HepG2 (cell line): ENCODE data around the gene TP53BP2. TPM values are rescaled to one million over a fixed set of nuclear protein-coding genes. Genes with fewer than 3 reads are reported as not detected.

Experiments
- ASH2L ChIP-seq: fragments of 300-600, 200-600 bp; sonication (generic); IDR thresholded peaks from 2 replicates; pipeline ENCODE4 v1.7.0; 2017; ENCODE audit warnings: low read depth, mild to moderate bottlenecking, moderate library complexity, mixed read lengths, low read length; ENCODE audit not compliant: insufficient read length
- BORCS8-MEF2B ChIP-seq: sonication (generic); formaldehyde crosslinking; IDR thresholded peaks from 2 replicates; pipeline ENCODE4 v1.8.0; 2022; ENCODE audit warnings: mild to moderate bottlenecking, missing genetic modification reagents
- CCAR2 ChIP-seq: fragments of 200-400 bp; formaldehyde crosslinking; optimal IDR thresholded peaks from 2 replicates; pipeline ENCODE3; 2018; ENCODE audit warnings: low read depth, mild to moderate bottlenecking, low read length, moderate library complexity
- CEBPG ChIP-seq: IDR thresholded peaks from 2 replicates; pipeline ENCODE4 v1.6.1; 2016
- ELF3 ChIP-seq: IDR thresholded peaks from 2 replicates; pipeline ENCODE4 v1.6.1; 2016; ENCODE audit warnings: missing genetic modification reagents, missing compliant biosample characterization
- EP300 ChIP-seq, 3 experiments: sonication (generic) in 1 of 3; formaldehyde crosslinking in 1 of 3; IDR thresholded peaks; 2 replicates each; pipeline versions ENCODE4 v1.5.1 to v1.6.1; 2011 to 2020; ENCODE audit warnings: low read depth in 2 of 3, low read length in 2 of 3, borderline replicate concordance in 1 of 3, improper control_type of control experiment in 1 of 3, mild to moderate bottlenecking in 1 of 3, missing genetic modification reagents in 1 of 3, moderate library complexity in 1 of 3
- HOXA7 ChIP-seq: sonication (generic); formaldehyde crosslinking; IDR thresholded peaks from 2 replicates; pipeline ENCODE4 v1.8.1; 2022; ENCODE audit warnings: mild to moderate bottlenecking, missing genetic modification reagents, moderate library complexity
- IKZF1 ChIP-seq: fragments of 450-650 bp; IDR thresholded peaks from 2 replicates; pipeline ENCODE4 v1.7.1; 2016
- NBN ChIP-seq: fragments of 450-650 bp; conservative IDR thresholded peaks from 2 replicates; pipeline ENCODE4 v1.6.1; 2017
- NFIC ChIP-seq: IDR thresholded peaks from 2 replicates; pipeline ENCODE4 v1.6.1; 2012; ENCODE audit warnings: mild to moderate bottlenecking, low read length, inconsistent platforms
- NRL ChIP-seq: sonication (generic); formaldehyde crosslinking; IDR thresholded peaks from 2 replicates; pipeline ENCODE4 v1.5.0; 2020; ENCODE audit warnings: missing genetic modification reagents, mild to moderate bottlenecking, moderate library complexity, borderline replicate concordance
- PLRG1 ChIP-seq: fragments of 450-650 bp; conservative IDR thresholded peaks from 2 replicates; pipeline ENCODE4 v1.6.1; 2016
- SP5 ChIP-seq: IDR thresholded peaks from 2 replicates; pipeline ENCODE4 v1.6.1; 2016; ENCODE audit warnings: low read depth, borderline replicate concordance
- TCF7 ChIP-seq: sonication (generic); IDR thresholded peaks from 2 replicates; pipeline ENCODE4 v1.6.1; 2016; ENCODE audit warnings: antibody characterized with exemption, low read depth
- ZNF354B ChIP-seq: sonication (generic); formaldehyde crosslinking; IDR thresholded peaks from 2 replicates; pipeline ENCODE4 v1.8.0; 2022; ENCODE audit warnings: mild to moderate bottlenecking, missing genetic modification reagents
- ZNF484 ChIP-seq: sonication (generic); formaldehyde crosslinking; IDR thresholded peaks from 2 replicates; pipeline ENCODE4 v1.5.1; 2020; ENCODE audit warnings: mild to moderate bottlenecking, low read depth, missing genetic modification reagents, borderline replicate concordance
- ZNF674 ChIP-seq: sonication (generic); formaldehyde crosslinking; IDR thresholded peaks from 2 replicates; pipeline ENCODE4 v1.5.0; 2020; ENCODE audit warnings: low read depth, mild to moderate bottlenecking, missing genetic modification reagents
- ZNF777 ChIP-seq: sonication (generic); formaldehyde crosslinking; IDR thresholded peaks from 2 replicates; pipeline ENCODE4 v1.4.0; 2020; ENCODE audit warnings: missing genetic modification reagents
- ZNF841 ChIP-seq: sonication (generic); formaldehyde crosslinking; IDR thresholded peaks from 2 replicates; pipeline ENCODE4 v1.8.1; 2023; ENCODE audit warnings: missing genetic modification reagents, borderline replicate concordance
- ZSCAN21 ChIP-seq: sonication (generic); formaldehyde crosslinking; IDR thresholded peaks from 2 replicates; pipeline ENCODE4 v1.8.0; 2022; ENCODE audit warnings: mild to moderate bottlenecking, missing genetic modification reagents, moderate library complexity, borderline replicate concordance
- polyA plus RNA-seq, 8 experiments: library from polyadenylated mRNA; depleted of rRNA in 3 of 8; stranded (reverse) in 7 of 8; unstranded in 1 of 8; fragments of >200 nt; fragmentation: Illumina TruSeq in 4 of 8; extraction: Trizol in 4 of 8; gene quantifications; 2 replicates each; pipeline versions ENCODE4 v1.2.1 to v1.2.3, GENCODE V29; 2011 to 2016; ENCODE audit warnings: low read depth in 4 of 8, missing spikeins in 1 of 8, mixed read lengths in 1 of 8; ENCODE audit not compliant: insufficient read depth in 1 of 8
- total RNA-seq, 5 experiments: library from RNA; depleted of rRNA; stranded (reverse); fragments of >200 nt; fragmentation: Illumina TruSeq; extraction: Trizol; gene quantifications; 2 replicates each; pipeline ENCODE4 v1.2.3, GENCODE V29; 2016; ENCODE audit warnings: low read depth in 1 of 5
- TF ChIP-seq, protein P1 (sequence below): IDR thresholded peaks from 2 replicates; pipeline ENCODE4 v1.6.1; 2016; ENCODE audit warnings: mild to moderate bottlenecking, missing biosample characterization, missing genetic modification reagents
- TF ChIP-seq, protein P2 (sequence below): sonication (generic); formaldehyde crosslinking; IDR thresholded peaks from 2 replicates; pipeline ENCODE4 v1.4.0; 2020; ENCODE audit warnings: missing genetic modification reagents, borderline replicate concordance
- TF ChIP-seq, protein P3 (sequence below): sonication (generic); formaldehyde crosslinking; IDR thresholded peaks from 2 replicates; pipeline ENCODE4 v1.5.1; 2020; ENCODE audit warnings: missing genetic modification reagents, mild to moderate bottlenecking, borderline replicate concordance

Gene TP53BP2
- total and polyA plus RNA-seq, 2 of the 13 experiments (the other 11 are each of a cell fraction or from before 2014, with no cell fraction given): 10.0 to 14.0 TPM

DNA sequence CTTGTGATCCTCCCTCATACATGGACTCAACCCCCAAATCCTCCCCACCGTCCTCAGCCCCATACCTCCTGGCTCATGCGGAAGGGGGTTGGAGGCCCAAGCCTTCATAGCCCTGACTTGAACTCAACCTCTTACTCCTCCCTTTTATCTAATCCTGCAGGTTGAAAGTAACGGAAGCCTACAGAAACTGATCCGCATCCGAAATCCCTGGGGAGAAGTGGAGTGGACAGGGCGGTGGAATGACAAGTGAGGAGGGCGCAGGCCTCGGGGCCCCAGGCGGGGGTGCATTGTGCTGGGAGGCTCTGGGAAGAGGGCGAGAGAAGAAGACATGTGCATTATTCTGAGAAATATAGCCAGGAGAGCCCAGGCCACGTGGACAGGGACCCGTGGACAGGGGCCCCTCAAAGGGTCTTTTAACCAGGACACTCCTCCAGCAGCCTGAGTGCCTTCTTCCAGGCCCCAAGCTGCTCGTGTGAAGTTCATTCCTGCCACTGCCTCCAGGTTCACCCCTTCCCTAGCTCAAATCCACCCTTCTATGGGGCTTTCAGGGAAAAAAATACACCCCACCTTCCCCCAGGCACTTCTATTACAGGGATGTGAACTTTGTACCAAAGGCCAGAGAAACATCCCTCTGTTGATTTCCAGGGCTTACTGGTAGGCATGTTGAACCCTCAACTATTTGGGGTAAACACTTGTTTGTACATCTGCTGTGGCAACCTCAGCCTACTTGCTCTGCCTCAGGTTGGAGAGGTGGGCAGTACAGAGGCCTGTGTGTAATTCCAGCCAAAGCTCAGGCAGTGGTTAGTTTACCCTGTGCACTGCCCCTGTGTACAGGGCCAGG lies 94.8 kb downstream of the TP53BP2 start (continued):
- no peak for TF ChIP-seq ZSCAN21 (CRISPR knock-in tag)
- TF ChIP-seq ZNF674 (CRISPR knock-in tag): no peak
- TF ChIP-seq ZNF354B: no peak
- no peak for TF ChIP-seq ZNF777
- no peak for TF ChIP-seq NFIC
- TF ChIP-seq CCAR2: no peak
- no peak for TF ChIP-seq IKZF1
- TF ChIP-seq, protein P1, sequence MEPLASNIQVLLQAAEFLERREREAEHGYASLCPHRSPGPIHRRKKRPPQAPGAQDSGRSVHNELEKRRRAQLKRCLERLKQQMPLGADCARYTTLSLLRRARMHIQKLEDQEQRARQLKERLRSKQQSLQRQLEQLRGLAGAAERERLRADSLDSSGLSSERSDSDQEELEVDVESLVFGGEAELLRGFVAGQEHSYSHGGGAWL (CRISPR knock-in tag): no peak
- TF ChIP-seq, protein P2, sequence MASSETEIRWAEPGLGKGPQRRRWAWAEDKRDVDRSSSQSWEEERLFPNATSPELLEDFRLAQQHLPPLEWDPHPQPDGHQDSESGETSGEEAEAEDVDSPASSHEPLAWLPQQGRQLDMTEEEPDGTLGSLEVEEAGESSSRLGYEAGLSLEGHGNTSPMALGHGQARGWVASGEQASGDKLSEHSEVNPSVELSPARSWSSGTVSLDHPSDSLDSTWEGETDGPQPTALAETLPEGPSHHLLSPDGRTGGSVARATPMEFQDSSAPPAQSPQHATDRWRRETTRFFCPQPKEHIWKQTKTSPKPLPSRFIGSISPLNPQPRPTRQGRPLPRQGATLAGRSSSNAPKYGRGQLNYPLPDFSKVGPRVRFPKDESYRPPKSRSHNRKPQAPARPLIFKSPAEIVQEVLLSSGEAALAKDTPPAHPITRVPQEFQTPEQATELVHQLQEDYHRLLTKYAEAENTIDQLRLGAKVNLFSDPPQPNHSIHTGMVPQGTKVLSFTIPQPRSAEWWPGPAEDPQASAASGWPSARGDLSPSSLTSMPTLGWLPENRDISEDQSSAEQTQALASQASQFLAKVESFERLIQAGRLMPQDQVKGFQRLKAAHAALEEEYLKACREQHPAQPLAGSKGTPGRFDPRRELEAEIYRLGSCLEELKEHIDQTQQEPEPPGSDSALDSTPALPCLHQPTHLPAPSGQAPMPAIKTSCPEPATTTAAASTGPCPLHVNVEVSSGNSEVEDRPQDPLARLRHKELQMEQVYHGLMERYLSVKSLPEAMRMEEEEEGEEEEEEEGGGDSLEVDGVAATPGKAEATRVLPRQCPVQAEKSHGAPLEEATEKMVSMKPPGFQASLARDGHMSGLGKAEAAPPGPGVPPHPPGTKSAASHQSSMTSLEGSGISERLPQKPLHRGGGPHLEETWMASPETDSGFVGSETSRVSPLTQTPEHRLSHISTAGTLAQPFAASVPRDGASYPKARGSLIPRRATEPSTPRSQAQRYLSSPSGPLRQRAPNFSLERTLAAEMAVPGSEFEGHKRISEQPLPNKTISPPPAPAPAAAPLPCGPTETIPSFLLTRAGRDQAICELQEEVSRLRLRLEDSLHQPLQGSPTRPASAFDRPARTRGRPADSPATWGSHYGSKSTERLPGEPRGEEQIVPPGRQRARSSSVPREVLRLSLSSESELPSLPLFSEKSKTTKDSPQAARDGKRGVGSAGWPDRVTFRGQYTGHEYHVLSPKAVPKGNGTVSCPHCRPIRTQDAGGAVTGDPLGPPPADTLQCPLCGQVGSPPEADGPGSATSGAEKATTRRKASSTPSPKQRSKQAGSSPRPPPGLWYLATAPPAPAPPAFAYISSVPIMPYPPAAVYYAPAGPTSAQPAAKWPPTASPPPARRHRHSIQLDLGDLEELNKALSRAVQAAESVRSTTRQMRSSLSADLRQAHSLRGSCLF (CRISPR knock-in tag): no peak
- TF ChIP-seq, protein P3, sequence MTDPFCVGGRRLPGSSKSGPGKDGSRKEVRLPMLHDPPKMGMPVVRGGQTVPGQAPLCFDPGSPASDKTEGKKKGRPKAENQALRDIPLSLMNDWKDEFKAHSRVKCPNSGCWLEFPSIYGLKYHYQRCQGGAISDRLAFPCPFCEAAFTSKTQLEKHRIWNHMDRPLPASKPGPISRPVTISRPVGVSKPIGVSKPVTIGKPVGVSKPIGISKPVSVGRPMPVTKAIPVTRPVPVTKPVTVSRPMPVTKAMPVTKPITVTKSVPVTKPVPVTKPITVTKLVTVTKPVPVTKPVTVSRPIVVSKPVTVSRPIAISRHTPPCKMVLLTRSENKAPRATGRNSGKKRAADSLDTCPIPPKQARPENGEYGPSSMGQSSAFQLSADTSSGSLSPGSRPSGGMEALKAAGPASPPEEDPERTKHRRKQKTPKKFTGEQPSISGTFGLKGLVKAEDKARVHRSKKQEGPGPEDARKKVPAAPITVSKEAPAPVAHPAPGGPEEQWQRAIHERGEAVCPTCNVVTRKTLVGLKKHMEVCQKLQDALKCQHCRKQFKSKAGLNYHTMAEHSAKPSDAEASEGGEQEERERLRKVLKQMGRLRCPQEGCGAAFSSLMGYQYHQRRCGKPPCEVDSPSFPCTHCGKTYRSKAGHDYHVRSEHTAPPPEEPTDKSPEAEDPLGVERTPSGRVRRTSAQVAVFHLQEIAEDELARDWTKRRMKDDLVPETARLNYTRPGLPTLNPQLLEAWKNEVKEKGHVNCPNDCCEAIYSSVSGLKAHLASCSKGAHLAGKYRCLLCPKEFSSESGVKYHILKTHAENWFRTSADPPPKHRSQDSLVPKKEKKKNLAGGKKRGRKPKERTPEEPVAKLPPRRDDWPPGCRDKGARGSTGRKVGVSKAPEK: no peak
- TF ChIP-seq ASH2L: peak; percentile 32
- no peak for TF ChIP-seq BORCS8-MEF2B (CRISPR knock-in tag)
- no peak for TF ChIP-seq SP5 (CRISPR knock-in tag)
- TF ChIP-seq ELF3 (CRISPR knock-in tag): 0 out of 2 replicates have a peak, but pooled peaks have one; percentile 11
- TF ChIP-seq CEBPG (CRISPR knock-in tag): no peak
- 0 out of 4 replicates have a peak, but pooled peaks of 1 of the 2 experiments have one; percentile 8 for TF ChIP-seq EP300 (IDR thresholded peaks at IDR 0.05; ENCODE audit: low read depth in 2 of 2, low read length in 2 of 2)
- TF ChIP-seq EP300 (CRISPR knock-in tag; IDR thresholded peaks at IDR 0.05; ENCODE audit: borderline replicate concordance): no peak
- no peak for TF ChIP-seq NBN
- TF ChIP-seq NRL: no peak
- TF ChIP-seq HOXA7 (CRISPR knock-in tag): no peak
- no peak for TF ChIP-seq ZNF484 (CRISPR knock-in tag)
- no peak for TF ChIP-seq ZNF841 (CRISPR knock-in tag)
- no peak for TF ChIP-seq PLRG1
- no peak for TF ChIP-seq TCF7
